Activated CD4-positive, alpha-beta T cell treated with anti-CD3 and anti-CD28 coated beads for 24 hours (primary cell): ENCODE data around the gene ADGRA3.

Experiments
- DNase-seq, 2 donors: peaks; one replicate each; pipeline ENCODE4 v3.0.0-alpha.2; 2020; ENCODE audit warnings: low read depth in 2 of 2

Gene ADGRA3

GRCh38 chr4:22512306-22512705 lies 3.6 kb downstream of the ADGRA3 start:
- DNase-seq = no peak

- DNase-seq = no peak
These were observed 5.1 kb downstream of the ADGRA3 start for GRCh38 chr4:22510750-22511149.

GRCh38 chr4:22508376-22508775 lies 7.5 kb downstream of the ADGRA3 start:
- no peak for DNase-seq

GRCh38 chr4:22504922-22505321 lies 10.9 kb downstream of the ADGRA3 start:
- no peak for DNase-seq

- DNase-seq = no peak
These were observed 11.4 kb downstream of the ADGRA3 start for GRCh38 chr4:22504447-22504846.

- DNase-seq = no peak
These were observed 12.7 kb downstream of the ADGRA3 start for GRCh38 chr4:22502895-22503814.

GRCh38 chr4:22501715-22502095 lies 14.2 kb downstream of the ADGRA3 start:
- DNase-seq = no peak

GRCh38 chr4:22500831-22501714 lies 14.8 kb downstream of the ADGRA3 start:
- DNase-seq = no peak

- DNase-seq = no peak
These were observed 15.7 kb downstream of the ADGRA3 start for GRCh38 chr4:22500128-22500611.

- no peak for DNase-seq
These were observed 17.0 kb downstream of the ADGRA3 start for GRCh38 chr4:22498866-22499265.

- DNase-seq = no peak
These were observed 19.6 kb downstream of the ADGRA3 start for GRCh38 chr4:22496165-22496813.

- DNase-seq = no peak
These were observed 22.3 kb downstream of the ADGRA3 start for GRCh38 chr4:22493523-22493922.

GRCh38 chr4:22492987-22493386 lies 22.9 kb downstream of the ADGRA3 start:
- DNase-seq = no peak

- DNase-seq = no peak
These were observed 23.9 kb downstream of the ADGRA3 start for GRCh38 chr4:22491939-22492338.

- no peak for DNase-seq
These were observed 25.0 kb downstream of the ADGRA3 start for GRCh38 chr4:22490718-22491315.

GRCh38 chr4:22488106-22488505 lies 27.8 kb downstream of the ADGRA3 start:
- DNase-seq = no peak

GRCh38 chr4:22487328-22487727 lies 28.5 kb downstream of the ADGRA3 start:
- DNase-seq = no peak

- no peak for DNase-seq
These were observed 29.6 kb downstream of the ADGRA3 start for GRCh38 chr4:22486276-22486675.

- no peak for DNase-seq
These were observed 30.1 kb downstream of the ADGRA3 start for GRCh38 chr4:22485737-22486136.

GRCh38 chr4:22483551-22483981 lies 32.3 kb downstream of the ADGRA3 start:
- DNase-seq = no peak
